ENCODE results near the gene GABPB1. TPM values are rescaled to one million over a fixed set of nuclear protein-coding genes. Genes with fewer than 3 reads are reported as not detected.

Gene GABPB1
- total RNA-seq, 1 donor from 2014 or later = 77.7 TPM

GRCh38 chr15:50298340-50298739 is 56.7 kb downstream of the GABPB1 start:
- Histone ChIP-seq H2AFZ (replicated peaks) (no peak overlapping the region), H3K4me2 (no peak overlapping the region), H3K4me3 (no peak overlapping the region), H3F3A (ENCODE audit: low read depth) (no peaks in the 10 kb centered on the region), H4K20me1 (ENCODE audit: low read depth) (no peaks in the 10 kb centered on the region), H3K9ac (no peak overlapping the region), H3K9me3 (ENCODE audit: low read depth) (no peaks in the 10 kb centered on the region), H3K36me3 (peaks cover 11% of the 10 kb centered on the region), H3K27me3 (no peaks in the 10 kb centered on the region), H3K79me2 (ENCODE audit: low read depth) (no peaks in the 10 kb centered on the region), H3K4me1 (no peaks in the 10 kb centered on the region), H3K27ac (no peak overlapping the region)
- H3K4me3 Mint-ChIP-seq = no peak overlapping the region
- DNase-seq (ENCODE audit: low spot score) = no peak
- no peaks in the 10 kb centered on the region for H3K4me1 Mint-ChIP-seq
- no peaks in the 10 kb centered on the region for H3K27me3 Mint-ChIP-seq (ENCODE audit: insufficient read depth, low read depth)
- no peaks in the 10 kb centered on the region for H3K9me3 Mint-ChIP-seq
- no peak overlapping the region for H3K27ac Mint-ChIP-seq
- H3K36me3 Mint-ChIP-seq = peaks cover 13% of the 10 kb centered on the region
- no peak for TF ChIP-seq EZH2phosphoT487 (IDR thresholded peaks at IDR 0.05)
- TF ChIP-seq CTCF (IDR thresholded peaks at IDR 0.05) = no peak
- no peak for TF ChIP-seq EZH2 (IDR thresholded peaks at IDR 0.05)

GRCh38 chr15:50295966-50296365 is 59.0 kb downstream of the GABPB1 start:
- H3K27ac ChIP-seq = no peak overlapping the region
- DNase-seq (ENCODE audit: low spot score) = no peak
- H3F3A ChIP-seq (ENCODE audit: low read depth) = no peaks in the 10 kb centered on the region
- peaks cover 3% of the 10 kb centered on the region for H3K36me3 ChIP-seq
- H3K4me3 ChIP-seq = no peak overlapping the region
- Mint-ChIP-seq H3K27ac (no peak overlapping the region), H3K36me3 (peaks cover 12% of the 10 kb centered on the region), H3K9me3 (no peaks in the 10 kb centered on the region), H3K4me3 (no peak overlapping the region), H3K4me1 (no peaks in the 10 kb centered on the region), H3K27me3 (ENCODE audit: insufficient read depth, low read depth) (no peaks in the 10 kb centered on the region)
- H4K20me1 ChIP-seq (ENCODE audit: low read depth) = no peaks in the 10 kb centered on the region
- no peak overlapping the region for H3K9ac ChIP-seq
- H2AFZ ChIP-seq (replicated peaks) = no peak overlapping the region
- no peak overlapping the region for H3K4me2 ChIP-seq
- no peaks in the 10 kb centered on the region for H3K4me1 ChIP-seq
- H3K9me3 ChIP-seq (ENCODE audit: low read depth) = no peaks in the 10 kb centered on the region
- no peak for TF ChIP-seq EZH2phosphoT487 (IDR thresholded peaks at IDR 0.05)
- TF ChIP-seq EZH2 (IDR thresholded peaks at IDR 0.05) = no peak
- TF ChIP-seq CTCF (IDR thresholded peaks at IDR 0.05) = no peak
- no peaks in the 10 kb centered on the region for H3K79me2 ChIP-seq (ENCODE audit: low read depth)
- no peaks in the 10 kb centered on the region for H3K27me3 ChIP-seq

- no peak overlapping the region for H2AFZ ChIP-seq (replicated peaks)
- DNase-seq (ENCODE audit: low spot score) = no peak
- H3K27me3 Mint-ChIP-seq (ENCODE audit: insufficient read depth, low read depth) = no peaks in the 10 kb centered on the region
- no peak overlapping the region for H3K27ac ChIP-seq
- no peak overlapping the region for H3K4me3 Mint-ChIP-seq
- H3K9me3 Mint-ChIP-seq = no peaks in the 10 kb centered on the region
- no peaks in the 10 kb centered on the region for H3F3A ChIP-seq (ENCODE audit: low read depth)
- no peaks in the 10 kb centered on the region for H3K27me3 ChIP-seq
- no peaks in the 10 kb centered on the region for H3K9me3 ChIP-seq (ENCODE audit: low read depth)
- H3K4me1 Mint-ChIP-seq = no peaks in the 10 kb centered on the region
- H3K9ac ChIP-seq = no peak overlapping the region
- peaks cover 6% of the 10 kb centered on the region for H3K36me3 ChIP-seq
- no peak overlapping the region for H3K4me2 ChIP-seq
- H3K27ac Mint-ChIP-seq = no peak overlapping the region
- H3K4me3 ChIP-seq = no peak overlapping the region
- TF ChIP-seq EZH2phosphoT487 (IDR thresholded peaks at IDR 0.05) = no peak
- peaks cover 12% of the 10 kb centered on the region for H3K36me3 Mint-ChIP-seq
- no peaks in the 10 kb centered on the region for H3K79me2 ChIP-seq (ENCODE audit: low read depth)
- no peaks in the 10 kb centered on the region for H4K20me1 ChIP-seq (ENCODE audit: low read depth)
- no peaks in the 10 kb centered on the region for H3K4me1 ChIP-seq
Measured at GRCh38 chr15:50289749-50290148, 65.2 kb downstream of the GABPB1 start.

GRCh38 chr15:50287324-50288116 is 67.5 kb downstream of the GABPB1 start:
- peaks cover 10% of the 10 kb centered on the region for H3K36me3 Mint-ChIP-seq
- H3K27me3 Mint-ChIP-seq (ENCODE audit: insufficient read depth, low read depth) = no peaks in the 10 kb centered on the region
- Histone ChIP-seq H3K4me1 (no peaks in the 10 kb centered on the region), H3F3A (ENCODE audit: low read depth) (no peaks in the 10 kb centered on the region), H3K27ac (no peak overlapping the region), H3K36me3 (peaks cover 6% of the 10 kb centered on the region), H3K4me2 (no peak overlapping the region), H3K27me3 (no peaks in the 10 kb centered on the region), H3K9ac (no peak overlapping the region), H2AFZ (replicated peaks) (no peak overlapping the region), H4K20me1 (ENCODE audit: low read depth) (no peaks in the 10 kb centered on the region), H3K79me2 (ENCODE audit: low read depth) (no peaks in the 10 kb centered on the region), H3K9me3 (ENCODE audit: low read depth) (no peaks in the 10 kb centered on the region), H3K4me3 (no peak overlapping the region)
- no peak overlapping the region for H3K4me3 Mint-ChIP-seq
- TF ChIP-seq EZH2phosphoT487 (IDR thresholded peaks at IDR 0.05) = no peak
- TF ChIP-seq CTCF (IDR thresholded peaks at IDR 0.05) = no peak
- no peak for TF ChIP-seq EZH2 (IDR thresholded peaks at IDR 0.05)
- H3K9me3 Mint-ChIP-seq = no peaks in the 10 kb centered on the region
- H3K4me1 Mint-ChIP-seq = no peaks in the 10 kb centered on the region
- DNase-seq (ENCODE audit: low spot score) = no peak
- no peak overlapping the region for H3K27ac Mint-ChIP-seq
